Liver (tissue), 9 donors: ENCODE data around the gene KSR2. TPM values are rescaled to one million over a fixed set of nuclear protein-coding genes. Genes with fewer than 3 reads are reported as not detected.

ENCODE experiments used
- DNase-seq: peaks from one replicate; pipeline ENCODE4 v3.0.0-alpha.2; 2017; ENCODE audit warnings: low spot score
- H3K27ac ChIP-seq, 2 donors: one replicate each; pipeline ENCODE4 v1.7.0; 2013; ENCODE audit warnings: inconsistent platforms in 2 of 2, low read length in 2 of 2, control low read depth in 1 of 2, low read depth in 1 of 2, mild to moderate bottlenecking in 1 of 2
- H3K27me3 ChIP-seq, 4 donors: one replicate each; pipeline versions ENCODE4 v1.6.1 to v1.7.0; 2013; ENCODE audit warnings: low read length in 3 of 4, inconsistent platforms in 1 of 4, mild to moderate bottlenecking in 1 of 4, moderate library complexity in 1 of 4; ENCODE audit not compliant: control insufficient read depth in 4 of 4, insufficient read depth in 4 of 4
- H3K36me3 ChIP-seq, 4 donors: one replicate each; pipeline versions ENCODE4 v1.6.1 to v1.7.0; 2013; ENCODE audit warnings: low read length in 3 of 4, mild to moderate bottlenecking in 3 of 4, low read depth in 1 of 4, moderate library complexity in 1 of 4; ENCODE audit not compliant: control insufficient read depth in 4 of 4, insufficient read depth in 3 of 4
- H3K4me1 ChIP-seq, 4 donors: one replicate each; pipeline versions ENCODE4 v1.6.1 to v1.7.0; 2013; ENCODE audit warnings: low read length in 3 of 4, mild to moderate bottlenecking in 3 of 4, moderate library complexity in 1 of 4; ENCODE audit not compliant: control insufficient read depth in 4 of 4, insufficient read depth in 4 of 4
- H3K4me3 ChIP-seq, 3 donors: one replicate each; pipeline versions ENCODE4 v1.6.1 to v1.7.0; 2013; ENCODE audit warnings: low read length in 3 of 3, control low read depth in 1 of 3, low read depth in 1 of 3, mild to moderate bottlenecking in 1 of 3
- H3K9ac ChIP-seq, 2 donors: one replicate each; pipeline ENCODE4 v1.7.0; 2013; ENCODE audit warnings: low read length in 2 of 2, mild to moderate bottlenecking in 2 of 2, moderate library complexity in 2 of 2, control low read depth in 1 of 2, low read depth in 1 of 2
- H3K9me3 ChIP-seq, 4 donors: one replicate each; pipeline versions ENCODE4 v1.6.1 to v1.7.0; 2013; ENCODE audit warnings: low read length in 3 of 4; ENCODE audit not compliant: control insufficient read depth in 4 of 4
- EGR1 ChIP-seq, 2 donors: IDR thresholded peaks; 2 replicates each; pipeline ENCODE4 v1.6.1; 2016 to 2018; ENCODE audit warnings: antibody characterized with exemption in 2 of 2, low read depth in 2 of 2
- FOXA1 ChIP-seq: IDR thresholded peaks from 2 replicates; pipeline ENCODE4 v1.6.1; 2016; ENCODE audit warnings: antibody characterized with exemption
- FOXA2 ChIP-seq: IDR thresholded peaks from 2 replicates; pipeline ENCODE4 v1.6.1; 2016; ENCODE audit warnings: antibody characterized with exemption
- HNF4G ChIP-seq: IDR thresholded peaks from 2 replicates; pipeline ENCODE4 v1.6.1; 2016; ENCODE audit warnings: antibody characterized with exemption
- JUND ChIP-seq, 2 donors: IDR thresholded peaks; 2 replicates each; pipeline ENCODE4 v1.6.1; 2016; ENCODE audit warnings: antibody characterized with exemption in 2 of 2
- RAD21 ChIP-seq, 2 donors: IDR thresholded peaks; 2 replicates each; pipeline ENCODE4 v1.6.1; 2016; ENCODE audit warnings: antibody characterized with exemption in 2 of 2, mild to moderate bottlenecking in 2 of 2
- RXRA ChIP-seq, 2 donors: IDR thresholded peaks; 2 replicates each; pipeline ENCODE4 v1.6.1; 2017 to 2018; ENCODE audit warnings: antibody characterized with exemption in 2 of 2, mild to moderate bottlenecking in 1 of 2
- SP1 ChIP-seq: IDR thresholded peaks from 2 replicates; pipeline ENCODE4 v1.6.1; 2018; ENCODE audit warnings: antibody characterized with exemption, mild to moderate bottlenecking
- TAF1 ChIP-seq: conservative IDR thresholded peaks from 2 replicates; pipeline ENCODE4 v1.6.1; 2016; ENCODE audit warnings: antibody characterized with exemption, mild to moderate bottlenecking
- YY1 ChIP-seq: IDR thresholded peaks from 2 replicates; pipeline ENCODE4 v1.6.1; 2016; ENCODE audit warnings: antibody characterized with exemption, mild to moderate bottlenecking
- WGBS: extraction: QIAGEN DNeasy Blood & Tissue Kit; methylation state at CpG from one replicate; pipeline ENCODE4 v1.1.7; 2013; 5-methylcytosine and 5-hydroxymethylcytosine counted together
- polyA plus RNA-seq, 2 donors: library from polyadenylated mRNA; stranded (reverse) in 1 of 2; unstranded in 1 of 2; fragments of 200-250 nt in 1 of 2; fragments of >200 nt in 1 of 2; fragmentation: Nextera tagmentation in 1 of 2; extraction: Ambion mirVana in 1 of 2; gene quantifications; one replicate each; pipeline versions ENCODE4 v1.2.1 to v1.2.3, GENCODE V29; 2013 to 2015
- total RNA-seq, 2 donors: library from RNA; depleted of rRNA; stranded (reverse); fragments of >200 nt; gene quantifications; one replicate each; pipeline ENCODE4 v1.2.3, GENCODE V29; 2014
- TF ChIP-seq, protein P1 (sequence below): fragments of 150-350 bp; IDR thresholded peaks from 2 replicates; pipeline ENCODE4 v1.5.1; 2017; ENCODE audit warnings: improper control_type of control experiment, low read depth, low read length; ENCODE audit not compliant: missing input control
- TF ChIP-seq, protein P2 (sequence below): IDR thresholded peaks from 2 replicates; pipeline ENCODE4 v1.6.1; 2016; ENCODE audit warnings: antibody characterized with exemption
- TF ChIP-seq, protein P3 (sequence below): IDR thresholded peaks from 2 replicates; pipeline ENCODE4 v1.6.1; 2016; ENCODE audit warnings: antibody characterized with exemption
- TF ChIP-seq, protein P4 (sequence below): IDR thresholded peaks from 2 replicates; pipeline ENCODE4 v1.6.1; 2016; ENCODE audit warnings: antibody characterized with exemption
- donor health status: healthy.
- donor health status: healthy.
- donor health status: healthy.
- donor health status: healthy.
- donor health status: healthy.

KSR2 gene
- total and polyA plus RNA-seq, 4 donors: under 0.01 to 0.02 (median under 0.01) TPM; not detected in 1

DNA sequence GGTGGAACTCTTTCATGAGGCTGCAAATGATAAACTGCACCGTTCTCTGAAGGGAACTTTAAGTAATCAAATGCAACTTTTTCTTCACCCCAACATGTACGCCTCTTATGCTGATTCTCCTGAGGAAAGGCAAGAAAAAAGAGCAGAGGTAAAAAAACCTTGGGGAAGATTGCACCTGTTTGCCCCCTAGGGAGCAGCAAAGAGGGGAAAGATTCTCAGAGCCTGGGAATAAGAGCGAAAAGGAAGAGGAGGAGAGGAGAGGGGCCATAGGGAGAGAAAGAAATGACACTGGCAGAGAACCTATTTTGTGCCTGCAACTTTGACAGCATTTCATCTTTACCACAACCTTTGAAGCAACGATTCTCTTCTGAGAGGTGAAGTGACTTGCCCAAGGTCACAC lies 254.6 kb downstream of the KSR2 start:
- no peak for DNase-seq
- 52% methylated on average over 4 of the region's 4 CpGs for WGBS

DNA sequence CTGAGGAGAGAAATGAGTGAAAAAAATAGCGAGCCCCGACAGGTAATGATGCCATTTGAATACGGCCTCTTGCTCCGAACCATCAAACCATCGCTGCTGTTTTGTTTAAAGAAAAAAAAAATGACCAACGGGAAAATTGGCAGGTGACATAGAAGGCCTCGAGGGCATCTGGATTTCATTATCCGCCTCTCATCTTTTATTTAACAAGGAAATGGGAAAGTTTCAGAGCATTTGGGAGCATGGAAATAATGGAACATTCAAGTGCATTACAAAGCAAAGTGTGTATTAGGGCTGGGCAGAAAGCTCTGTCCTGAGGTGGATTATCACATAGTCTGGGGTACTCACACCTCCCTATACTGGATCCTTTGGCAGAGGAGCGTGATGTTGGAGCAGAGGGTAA lies 258.7 kb downstream of the KSR2 start:
- H3K9ac ChIP-seq: no peak overlapping the region
- H3K36me3 ChIP-seq: no peaks in the 10 kb centered on the region
- H3K27ac ChIP-seq: no peak overlapping the region
- H3K4me3 ChIP-seq: no peak overlapping the region
- DNase-seq: no peak
- no peaks in the 10 kb centered on the region for H3K4me1 ChIP-seq
- no peaks in the 10 kb centered on the region for H3K9me3 ChIP-seq
- TF ChIP-seq, protein P1, sequence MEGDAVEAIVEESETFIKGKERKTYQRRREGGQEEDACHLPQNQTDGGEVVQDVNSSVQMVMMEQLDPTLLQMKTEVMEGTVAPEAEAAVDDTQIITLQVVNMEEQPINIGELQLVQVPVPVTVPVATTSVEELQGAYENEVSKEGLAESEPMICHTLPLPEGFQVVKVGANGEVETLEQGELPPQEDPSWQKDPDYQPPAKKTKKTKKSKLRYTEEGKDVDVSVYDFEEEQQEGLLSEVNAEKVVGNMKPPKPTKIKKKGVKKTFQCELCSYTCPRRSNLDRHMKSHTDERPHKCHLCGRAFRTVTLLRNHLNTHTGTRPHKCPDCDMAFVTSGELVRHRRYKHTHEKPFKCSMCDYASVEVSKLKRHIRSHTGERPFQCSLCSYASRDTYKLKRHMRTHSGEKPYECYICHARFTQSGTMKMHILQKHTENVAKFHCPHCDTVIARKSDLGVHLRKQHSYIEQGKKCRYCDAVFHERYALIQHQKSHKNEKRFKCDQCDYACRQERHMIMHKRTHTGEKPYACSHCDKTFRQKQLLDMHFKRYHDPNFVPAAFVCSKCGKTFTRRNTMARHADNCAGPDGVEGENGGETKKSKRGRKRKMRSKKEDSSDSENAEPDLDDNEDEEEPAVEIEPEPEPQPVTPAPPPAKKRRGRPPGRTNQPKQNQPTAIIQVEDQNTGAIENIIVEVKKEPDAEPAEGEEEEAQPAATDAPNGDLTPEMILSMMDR: no peak
- TF ChIP-seq, protein P2, sequence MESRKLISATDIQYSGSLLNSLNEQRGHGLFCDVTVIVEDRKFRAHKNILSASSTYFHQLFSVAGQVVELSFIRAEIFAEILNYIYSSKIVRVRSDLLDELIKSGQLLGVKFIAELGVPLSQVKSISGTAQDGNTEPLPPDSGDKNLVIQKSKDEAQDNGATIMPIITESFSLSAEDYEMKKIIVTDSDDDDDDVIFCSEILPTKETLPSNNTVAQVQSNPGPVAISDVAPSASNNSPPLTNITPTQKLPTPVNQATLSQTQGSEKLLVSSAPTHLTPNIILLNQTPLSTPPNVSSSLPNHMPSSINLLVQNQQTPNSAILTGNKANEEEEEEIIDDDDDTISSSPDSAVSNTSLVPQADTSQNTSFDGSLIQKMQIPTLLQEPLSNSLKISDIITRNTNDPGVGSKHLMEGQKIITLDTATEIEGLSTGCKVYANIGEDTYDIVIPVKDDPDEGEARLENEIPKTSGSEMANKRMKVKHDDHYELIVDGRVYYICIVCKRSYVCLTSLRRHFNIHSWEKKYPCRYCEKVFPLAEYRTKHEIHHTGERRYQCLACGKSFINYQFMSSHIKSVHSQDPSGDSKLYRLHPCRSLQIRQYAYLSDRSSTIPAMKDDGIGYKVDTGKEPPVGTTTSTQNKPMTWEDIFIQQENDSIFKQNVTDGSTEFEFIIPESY: no peak
- TF ChIP-seq, protein P3, sequence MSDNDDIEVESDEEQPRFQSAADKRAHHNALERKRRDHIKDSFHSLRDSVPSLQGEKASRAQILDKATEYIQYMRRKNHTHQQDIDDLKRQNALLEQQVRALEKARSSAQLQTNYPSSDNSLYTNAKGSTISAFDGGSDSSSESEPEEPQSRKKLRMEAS: no peak
- 88% methylated on average over 9 of the region's 9 CpGs for WGBS
- no peaks in the 10 kb centered on the region for H3K27me3 ChIP-seq

More for the DNA sequence above, 254.6 kb downstream of the KSR2 start:
- no peaks in the 10 kb centered on the region for H3K9me3 ChIP-seq
- H3K4me1 ChIP-seq: no peaks in the 10 kb centered on the region
- H3K36me3 ChIP-seq: no peaks in the 10 kb centered on the region
- H3K27me3 ChIP-seq: peaks cover 0 to 3% (median 0%) of the 10 kb centered on the region in 4 donors
- TF ChIP-seq FOXA1: no peak
- no peak for TF ChIP-seq RXRA (IDR thresholded peaks at IDR 0.05)
- no peak for TF ChIP-seq HNF4G
- TF ChIP-seq, protein P4, sequence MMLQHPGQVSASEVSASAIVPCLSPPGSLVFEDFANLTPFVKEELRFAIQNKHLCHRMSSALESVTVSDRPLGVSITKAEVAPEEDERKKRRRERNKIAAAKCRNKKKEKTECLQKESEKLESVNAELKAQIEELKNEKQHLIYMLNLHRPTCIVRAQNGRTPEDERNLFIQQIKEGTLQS: no peak
- no peak for TF ChIP-seq SP1
- no peak for TF ChIP-seq FOXA2
- TF ChIP-seq RAD21 (IDR thresholded peaks at IDR 0.05): no peak
- TF ChIP-seq, protein P3: no peak
- TF ChIP-seq, protein P1: no peak
- no peak for TF ChIP-seq YY1
- no peak for TF ChIP-seq EGR1 (IDR thresholded peaks at IDR 0.05; ENCODE audit: low read depth in 2 of 2)
- TF ChIP-seq JUND (IDR thresholded peaks at IDR 0.05): no peak
- no peak for TF ChIP-seq TAF1
- no peak overlapping the region for H3K4me3 ChIP-seq
- no peak overlapping the region for H3K27ac ChIP-seq
- H3K9ac ChIP-seq: no peak overlapping the region
